Cerebellar cortex (tissue), 1 donor: ENCODE data around the gene PRR36.
"Not testable (repeated sequence)": the region's sequence is repeated elsewhere in the genome, so short reads cannot be mapped to it uniquely, and the experiment has no call there.

ENCODE experiments used
- DNase-seq: peaks from one replicate; pipeline ENCODE4 v3.0.0-alpha.2; 2015; ENCODE audit warnings: low spot score

PRR36 gene

GRCh38 chr19:7898967-7899366, 24.8 kb upstream of the PRR36 start:
- no peak for DNase-seq

DNA sequence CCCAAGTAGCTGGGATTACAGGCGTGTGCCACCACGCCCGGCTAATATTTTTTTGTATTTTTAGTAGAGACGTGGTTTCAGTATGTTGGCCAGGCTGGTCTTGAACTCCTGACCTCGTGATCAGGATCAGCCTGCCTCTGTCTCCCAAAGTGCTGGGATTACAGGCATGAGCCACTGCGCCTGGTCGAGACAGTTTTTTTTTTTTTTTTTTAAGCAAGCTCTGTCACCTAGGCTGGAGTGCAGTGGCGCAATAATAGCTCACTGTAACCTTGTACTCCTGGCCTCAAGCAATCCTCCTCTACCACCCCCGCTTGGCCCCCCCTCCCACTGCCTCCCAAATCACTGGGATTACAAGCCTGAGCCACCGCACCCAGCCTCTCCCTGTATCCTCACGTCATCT, 23.1 kb upstream of the PRR36 start:
- no peak for DNase-seq

GRCh38 chr19:7895565-7895964, 21.4 kb upstream of the PRR36 start:
- no peak for DNase-seq

GRCh38 chr19:7894612-7895309, 20.6 kb upstream of the PRR36 start:
- DNase-seq, result no peak

DNA sequence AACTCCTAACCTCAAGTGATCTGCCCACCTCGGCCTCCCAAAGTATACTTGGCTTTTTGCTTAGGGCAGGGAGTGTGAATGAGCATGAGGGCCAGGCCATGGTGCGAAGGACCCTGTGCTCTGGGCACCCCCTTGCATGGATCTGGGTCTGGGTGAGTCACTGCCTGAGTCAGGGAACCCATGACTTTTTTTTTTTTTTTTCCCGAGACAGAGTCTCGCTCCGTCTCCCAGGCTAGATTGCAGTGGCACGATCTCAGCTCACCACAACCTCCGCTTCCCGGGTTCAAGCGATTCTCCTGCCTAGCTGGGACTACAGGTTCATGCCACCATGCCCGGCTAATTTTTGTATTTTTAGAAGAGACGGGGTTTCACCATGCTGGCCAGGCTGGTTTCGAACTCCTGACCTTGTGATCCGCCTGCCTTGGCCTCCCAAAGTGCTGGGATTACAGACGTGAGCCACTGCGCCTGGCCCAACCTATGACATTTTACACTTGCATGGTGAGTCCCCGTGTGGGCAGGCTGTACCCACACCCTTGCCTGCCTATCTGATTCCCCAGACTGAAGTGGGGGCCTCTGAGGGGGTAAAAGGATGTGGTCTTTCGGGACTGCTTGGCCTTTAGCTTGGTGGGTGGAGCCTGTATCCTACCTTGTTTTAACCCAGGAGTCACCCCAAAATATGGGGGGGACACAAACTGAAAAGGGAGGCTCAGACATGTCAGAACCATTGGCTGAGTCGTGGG, 19.3 kb upstream of the PRR36 start:
- not testable (repeated sequence) for DNase-seq

- no peak for DNase-seq
Observed at GRCh38 chr19:7888826-7889217, 14.6 kb upstream of the PRR36 start.

- DNase-seq, result no peak
Observed at GRCh38 chr19:7888145-7888825, 14.1 kb upstream of the PRR36 start, which contains the start of gene LRRC8E. TSS of gene LRRC8E (plus strand) at chr19:7888510. CDS start at chr19:7895604, 7,094 bp downstream.

- DNase-seq, result no peak
Observed at GRCh38 chr19:7887408-7888144, 13.4 kb upstream of the PRR36 start.

DNA sequence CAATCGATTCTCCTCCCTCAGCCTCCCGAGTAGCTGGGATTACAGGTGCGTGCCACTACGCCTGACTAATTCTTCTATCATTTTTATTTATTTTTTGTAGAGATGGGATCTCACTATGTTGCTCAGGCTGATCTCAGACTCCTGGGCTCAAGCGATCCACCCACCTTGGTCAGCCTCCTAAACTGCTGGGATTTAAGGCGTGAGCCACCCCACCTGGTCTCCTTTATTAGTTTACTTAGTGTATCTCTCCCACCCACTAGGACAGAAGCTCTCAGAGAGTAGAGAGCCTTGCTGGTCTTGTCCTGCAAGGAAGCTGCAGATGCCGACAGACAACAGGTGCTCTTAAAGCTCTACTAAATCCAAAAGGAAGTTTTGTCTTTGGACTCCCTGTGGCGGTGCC, 11.6 kb upstream of the PRR36 start:
- no peak for DNase-seq

DNA sequence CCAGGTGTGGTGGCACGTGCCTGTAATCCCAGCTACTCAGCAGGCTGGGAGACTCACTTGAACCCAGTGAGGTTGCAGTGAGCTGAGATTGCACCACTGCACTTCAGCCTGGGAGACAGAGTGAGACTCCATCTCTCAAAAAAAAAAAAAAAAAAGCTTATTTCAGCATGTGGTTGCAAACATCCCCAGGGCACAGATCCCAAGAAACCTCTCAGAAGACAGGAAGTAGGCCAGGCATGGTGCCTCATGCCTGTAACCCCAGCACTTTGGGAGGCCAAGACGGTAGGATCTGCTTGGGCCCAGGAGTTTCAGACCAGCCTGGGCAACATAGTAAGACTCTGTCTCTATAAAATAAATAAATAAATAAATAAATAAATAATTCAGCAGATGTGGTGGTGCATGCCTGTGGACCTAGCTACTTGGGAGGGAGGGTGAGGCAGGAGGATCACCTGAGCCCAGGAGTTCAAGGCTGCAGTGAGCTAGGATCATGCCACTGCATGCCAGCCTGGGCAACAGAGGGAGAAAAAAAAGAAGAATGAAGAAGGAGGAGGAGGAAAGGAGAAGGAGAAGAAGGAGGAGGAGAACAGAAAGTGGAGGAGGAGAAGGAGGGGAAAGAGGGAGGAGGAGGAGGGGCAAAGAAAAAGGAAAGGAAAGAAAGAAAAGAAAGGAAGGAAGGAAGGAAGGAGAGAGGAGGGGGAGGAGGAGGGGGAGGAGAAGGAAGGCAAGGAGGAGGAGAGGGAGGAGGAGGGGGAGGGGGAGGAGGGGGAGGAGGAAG, 9.8 kb upstream of the PRR36 start:
- no peak for DNase-seq

DNA sequence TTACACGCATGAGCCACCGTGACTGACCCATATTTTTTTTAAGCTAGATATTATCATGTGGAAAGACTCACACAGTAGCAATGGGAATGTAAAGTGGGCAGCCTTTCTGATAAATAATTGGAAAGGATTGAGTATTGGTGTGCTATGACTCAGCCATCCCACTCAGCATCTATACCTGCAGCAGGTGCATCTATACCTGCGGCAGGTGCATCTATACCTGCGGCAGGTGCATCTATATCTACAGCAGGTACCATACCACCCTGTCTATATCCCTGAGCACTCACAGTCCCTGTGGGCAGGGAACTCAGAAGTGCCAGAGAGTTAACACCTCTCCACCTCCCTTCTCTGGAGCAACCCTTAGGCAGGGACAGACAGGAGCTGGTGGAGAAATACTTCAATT, 8.9 kb upstream of the PRR36 start:
- no peak for DNase-seq

DNA sequence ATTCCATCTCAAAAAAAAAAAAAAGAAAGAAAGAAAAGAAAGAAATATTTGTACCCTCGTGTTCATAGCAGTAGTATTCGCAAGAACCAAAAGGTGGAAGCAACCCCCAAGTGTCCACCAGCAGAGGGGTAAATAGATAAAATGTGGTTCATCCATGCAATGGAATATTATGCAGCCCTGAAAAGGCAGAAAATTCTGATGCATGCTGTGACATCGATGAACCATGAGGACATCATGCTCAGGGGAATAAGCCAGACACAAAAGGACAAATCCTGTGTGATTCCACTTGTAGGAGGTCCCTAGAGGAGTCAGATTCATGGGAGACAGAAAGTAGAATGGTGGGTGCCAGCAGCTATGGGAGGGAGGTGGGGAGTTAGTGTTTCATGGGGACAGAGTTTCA, 7.7 kb upstream of the PRR36 start:
- no peak for DNase-seq

DNA sequence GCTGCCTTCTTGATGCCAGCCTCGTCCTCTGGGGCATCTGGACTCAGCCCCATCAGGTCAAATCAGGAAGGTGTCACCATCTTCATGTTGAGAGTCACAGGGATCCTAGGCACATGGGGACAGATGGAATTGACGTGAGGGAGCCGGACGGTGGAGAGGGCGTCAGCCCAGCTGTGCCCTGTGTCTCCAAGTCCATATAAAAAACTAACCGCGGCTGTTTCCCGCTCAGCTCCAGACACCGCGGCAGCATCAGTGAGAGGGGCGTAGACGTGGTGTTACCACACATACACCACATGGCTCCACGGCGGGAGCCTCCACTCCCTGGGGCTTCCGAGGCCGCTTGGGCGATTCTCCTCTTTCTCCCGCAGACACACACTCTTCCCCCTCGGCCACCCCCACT, 5.6 kb upstream of the PRR36 start:
- no peak for DNase-seq

DNA sequence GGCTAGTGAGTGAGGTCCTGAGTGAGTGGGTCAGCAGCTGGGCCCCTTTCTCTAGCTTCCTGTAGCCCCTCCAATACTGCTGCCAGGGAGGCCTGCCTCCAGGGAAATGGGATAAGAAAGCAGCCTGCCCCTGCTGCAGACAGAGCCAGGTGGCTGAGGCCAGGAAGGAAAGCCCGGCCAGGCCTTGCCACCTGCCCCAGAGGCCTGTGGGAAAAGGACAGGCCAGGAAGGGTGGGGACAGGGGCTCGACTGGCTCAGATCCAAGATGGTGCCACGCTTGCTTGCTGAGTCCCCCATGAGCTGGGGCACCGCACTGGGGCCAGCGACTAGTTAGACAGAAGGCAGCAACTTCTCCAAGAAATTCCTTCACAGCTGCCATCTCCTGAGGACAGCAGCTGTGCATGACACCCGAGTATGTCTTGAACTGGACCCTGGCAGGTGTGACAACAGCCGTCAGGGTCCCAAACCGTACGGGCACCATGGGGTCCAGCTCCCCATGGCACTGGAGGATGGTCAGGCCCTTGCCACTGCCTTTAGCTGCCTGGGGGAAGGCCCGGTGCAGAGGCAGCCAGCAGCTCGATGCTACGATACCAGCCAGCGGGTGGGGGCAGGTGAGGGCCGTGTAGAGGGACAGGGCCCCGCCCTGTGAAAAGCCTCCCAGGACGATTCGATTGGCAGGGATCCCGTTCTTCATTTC, 5.1 kb upstream of the PRR36 start:
- no peak for DNase-seq

- DNase-seq, result no peak
Observed at GRCh38 chr19:7877249-7877836, 3.2 kb upstream of the PRR36 start.

DNA sequence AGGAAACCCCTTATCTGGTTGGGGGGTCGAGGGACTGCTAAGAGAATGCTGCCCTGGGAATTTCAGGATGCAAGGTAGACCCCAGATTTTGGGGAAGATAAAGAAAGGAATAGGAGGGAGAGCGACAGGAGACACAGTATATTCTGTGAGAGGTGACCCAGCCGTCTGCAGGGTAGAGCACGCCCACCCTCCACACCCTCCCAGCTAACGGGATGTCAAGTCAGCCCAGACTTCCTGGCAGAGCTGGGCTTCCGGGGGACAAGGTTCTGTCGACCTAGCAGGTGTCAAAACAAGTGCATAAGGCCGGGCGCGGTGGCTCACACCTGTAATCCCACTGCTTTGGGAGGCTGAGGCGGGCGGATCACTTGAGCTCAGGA, 695 bp upstream of the PRR36 start:
- no peak for DNase-seq

- DNase-seq, result no peak
Observed at GRCh38 chr19:7873304-7874075, 700 bp downstream of the PRR36 start.

DNA sequence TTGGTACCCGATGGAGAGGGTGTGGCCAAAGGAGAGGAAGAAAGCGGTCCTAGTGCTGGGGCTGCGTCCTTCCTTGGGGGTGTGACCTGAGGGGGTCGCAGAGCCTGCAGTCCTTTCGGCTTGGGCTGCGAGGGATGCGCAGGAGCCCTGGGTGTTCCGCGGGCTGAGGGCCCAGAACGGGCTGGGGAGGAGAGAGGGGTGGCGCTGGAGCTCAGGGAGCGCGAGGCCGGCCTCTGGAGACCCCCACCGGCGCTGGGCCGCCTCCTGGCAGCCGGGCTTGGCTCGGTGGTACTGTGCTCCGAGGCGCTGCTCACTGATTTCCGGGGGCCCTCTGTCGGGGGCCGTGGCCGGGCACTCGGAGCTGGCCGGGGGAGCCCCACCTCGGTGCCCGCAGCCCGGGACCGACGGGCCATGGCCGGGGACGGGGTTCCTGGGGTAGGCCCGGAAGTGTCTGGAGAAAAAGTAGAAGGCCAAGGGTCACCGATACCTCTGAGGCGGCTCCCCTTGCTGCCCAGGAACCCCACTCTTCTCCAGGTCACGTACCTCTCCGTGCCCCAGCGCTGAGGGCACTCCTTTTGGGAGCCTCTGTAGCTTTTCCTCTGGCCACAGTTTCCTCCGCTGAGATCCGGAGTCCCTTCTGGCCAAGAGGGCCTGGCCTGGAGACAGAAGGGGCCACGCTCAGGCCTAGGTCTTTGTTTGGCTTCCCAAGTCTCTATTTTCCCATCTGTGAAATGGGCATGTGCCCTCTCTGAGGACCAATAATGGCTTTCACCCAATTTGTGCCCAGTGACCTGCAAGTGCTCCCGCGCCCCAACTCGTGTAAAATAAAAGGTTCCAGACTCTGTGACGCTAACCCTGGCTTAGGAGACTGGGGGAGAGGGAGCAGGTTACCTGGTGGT, 1.6 kb downstream of the PRR36 start:
- DNase-seq, result no peak
